Dedifferentiated amniotic fluid mesenchymal stem cell (primary cell): ENCODE results near the gene C22orf39.

Source experiments
- DNase-seq: peaks from one replicate; pipeline ENCODE4 v3.0.0-alpha.2; 2016; ENCODE audit errors: extremely low spot score

Gene C22orf39

DNA sequence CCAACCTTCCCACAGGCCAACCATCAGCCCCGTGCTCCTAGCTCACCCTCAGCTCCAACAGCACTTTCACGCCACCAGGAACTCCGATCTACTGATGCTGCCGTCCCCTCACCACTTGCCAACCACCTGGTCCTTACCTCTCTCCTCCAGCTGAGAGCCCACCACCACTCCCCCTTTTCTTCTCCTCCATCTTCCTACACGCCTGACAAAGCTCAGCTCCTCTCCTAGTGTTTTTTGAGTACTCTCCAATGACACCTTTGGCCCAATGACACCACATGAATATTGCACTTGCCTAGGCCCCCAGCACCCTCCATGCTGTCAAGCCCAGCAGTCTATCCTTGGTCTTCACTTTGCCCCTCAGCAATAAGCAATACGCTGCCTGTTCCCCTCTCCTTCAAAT, 46.6 kb downstream of the C22orf39 start:
- DNase-seq, result no peak

- DNase-seq, result no peak
These were observed 48.9 kb downstream of the C22orf39 start for GRCh38 chr22:19398652-19399051.

GRCh38 chr22:19398206-19398605, 49.3 kb downstream of the C22orf39 start:
- no peak for DNase-seq

DNA sequence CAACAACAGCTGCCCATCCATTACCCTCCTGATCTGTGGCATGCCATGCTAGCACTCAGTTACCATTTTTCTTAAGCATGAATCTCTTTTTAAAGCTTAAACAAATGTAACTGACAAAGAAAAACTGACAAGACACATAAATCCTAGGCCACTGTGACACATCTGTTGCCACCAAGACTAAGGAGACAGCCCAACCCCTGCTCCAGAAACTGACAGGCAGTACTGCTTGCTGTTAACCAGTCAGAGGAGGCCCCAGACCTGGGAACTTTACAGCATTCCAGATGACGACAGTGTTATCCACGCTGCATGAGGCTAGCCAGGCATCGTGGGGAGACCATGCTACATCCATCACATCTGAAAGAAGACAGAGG, 49.8 kb downstream of the C22orf39 start:
- no peak for DNase-seq

DNA sequence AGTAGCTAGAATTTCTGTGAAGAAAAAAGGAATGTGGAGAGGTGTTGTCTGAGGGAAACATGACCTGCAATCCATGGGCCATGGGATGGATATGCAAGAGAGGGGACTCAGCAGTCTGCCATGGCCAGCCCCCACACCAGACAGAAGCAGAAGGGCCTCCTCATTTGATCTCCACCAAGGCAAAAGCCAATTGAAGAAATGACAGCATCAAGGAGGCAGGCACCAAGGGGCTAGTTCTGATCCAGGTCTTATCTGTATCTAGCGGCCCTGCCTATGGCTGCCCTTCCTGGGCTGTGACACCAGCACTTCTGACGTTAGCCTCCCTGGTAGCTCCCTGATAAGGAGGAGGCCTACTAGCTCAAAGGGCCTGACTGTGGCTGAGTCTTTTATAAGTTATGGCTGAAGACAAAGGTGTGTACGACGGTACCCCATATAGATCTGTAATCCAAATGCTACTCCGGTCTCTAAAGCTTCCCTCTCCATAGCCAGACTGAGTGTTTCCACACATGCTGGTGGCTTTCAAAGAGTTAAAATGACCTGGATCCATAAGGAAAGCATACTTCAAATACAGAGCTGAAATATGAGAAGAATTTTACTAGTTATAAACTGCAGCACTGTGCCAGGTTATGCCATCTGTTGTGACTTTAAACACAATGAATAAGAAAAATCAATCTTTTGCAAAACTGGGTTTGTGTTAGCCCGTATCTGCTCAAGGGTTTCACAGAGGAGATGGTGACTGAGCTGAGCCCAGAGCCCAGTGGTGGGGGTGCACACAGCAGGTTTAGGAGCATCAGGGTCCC, 50.4 kb downstream of the C22orf39 start:
- no peak for DNase-seq

GRCh38 chr22:19396561-19396933, 51.0 kb downstream of the C22orf39 start:
- no peak for DNase-seq

- no peak for DNase-seq
These were observed 52.2 kb downstream of the C22orf39 start for GRCh38 chr22:19395276-19395675.

- no peak for DNase-seq
These were observed 53.0 kb downstream of the C22orf39 start for GRCh38 chr22:19394274-19395050.

DNA sequence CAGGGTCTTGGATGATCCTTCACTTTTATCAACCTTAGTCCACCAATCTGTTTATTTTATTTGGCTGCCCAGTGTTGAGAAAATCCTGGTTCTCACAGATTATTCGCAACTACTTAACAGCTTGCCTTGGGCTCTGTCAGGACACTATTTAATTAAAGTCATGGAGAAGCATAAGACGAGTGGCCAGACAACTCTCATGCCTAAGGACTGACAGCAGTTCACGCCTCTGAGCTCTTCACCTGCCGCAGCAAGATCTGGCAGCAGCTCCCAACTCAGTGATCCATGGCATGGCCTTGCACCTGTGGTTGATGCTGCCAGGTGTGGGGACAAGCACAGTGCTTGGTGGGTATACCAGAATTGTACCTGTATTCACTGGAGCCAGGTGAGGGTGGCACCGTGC, 53.8 kb downstream of the C22orf39 start:
- DNase-seq, result no peak
